ENCODE data around the gene GRAMD1C.
"Not testable (repeated sequence)": the region's sequence is repeated elsewhere in the genome, so short reads cannot be mapped to it uniquely, and the experiment has no call there.

GRAMD1C gene

GRCh38 chr3:113828600-113828999, 10.0 kb upstream of the GRAMD1C start:
- TF ChIP-seq Cebpa-rat (IDR thresholded peaks at IDR 0.05), result no peak
- peaks cover 10% of the 10 kb centered on the region; the same call in 1 of the 2 replicates for H3K9me3 ChIP-seq
- H3K9ac ChIP-seq, result no peak overlapping the region
- no peak overlapping the region for H3K27ac ChIP-seq
- peaks cover 24% of the 10 kb centered on the region for H3K4me1 ChIP-seq
- H3K4me3 ChIP-seq, result no peak overlapping the region
- no peaks in the 10 kb centered on the region for H3K36me3 ChIP-seq
- no peaks in the 10 kb centered on the region for H4K20me1 ChIP-seq
- H3K27me3 ChIP-seq, result no peaks in the 10 kb centered on the region
- no peak overlapping the region for H3K4me2 ChIP-seq

DNA sequence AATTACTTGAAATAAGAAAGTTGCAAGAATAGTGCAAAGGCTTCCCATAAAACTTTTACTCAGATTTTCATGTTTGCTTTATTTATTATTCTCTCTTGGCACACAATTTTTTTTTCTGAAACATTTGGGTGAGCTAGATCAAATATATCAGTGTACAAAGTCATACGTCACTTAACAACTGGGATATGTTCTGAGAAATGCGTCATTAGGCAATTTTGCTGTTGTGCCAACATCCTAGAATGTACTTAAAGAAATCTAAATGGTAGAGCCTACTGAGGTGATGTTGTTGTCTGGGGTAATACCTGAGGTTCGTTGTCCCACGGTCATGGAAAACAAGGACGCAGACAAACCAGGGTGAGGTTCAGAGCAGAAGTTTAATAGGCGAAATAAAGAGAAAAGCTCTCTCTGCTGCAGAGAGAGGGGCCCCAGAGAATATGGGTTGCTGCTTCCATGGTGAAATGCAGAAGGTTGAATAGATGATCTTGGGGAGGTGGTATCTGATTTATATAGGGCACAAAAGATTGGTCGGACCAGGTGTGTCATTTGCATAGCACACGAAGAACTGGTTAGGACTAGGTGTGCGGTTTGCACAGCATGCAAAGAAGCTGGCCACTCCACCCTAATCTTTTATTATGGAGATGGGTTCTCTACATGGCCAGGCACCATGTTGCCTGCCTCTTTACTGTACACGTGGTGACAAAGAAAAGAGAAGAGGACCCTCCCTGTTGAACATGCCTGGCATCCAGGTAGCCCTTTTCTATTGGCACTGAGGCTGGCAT, 8.8 kb upstream of the GRAMD1C start:
- no peak for TF ChIP-seq Cebpa-rat (IDR thresholded peaks at IDR 0.05)
- Histone ChIP-seq H4K20me1 (no peaks in the 10 kb centered on the region), H3K36me3 (no peaks in the 10 kb centered on the region), H3K4me1 (peaks cover 24% of the 10 kb centered on the region), H3K9ac (no peak overlapping the region), H3K27ac (peak overlapping the region; percentile 40), H3K9me3 (peaks cover 10% of the 10 kb centered on the region; the same call in 1 of the 2 replicates), H3K27me3 (no peaks in the 10 kb centered on the region), H3K4me3 (no peak overlapping the region), H3K4me2 (peak overlapping the region; percentile 72)

DNA sequence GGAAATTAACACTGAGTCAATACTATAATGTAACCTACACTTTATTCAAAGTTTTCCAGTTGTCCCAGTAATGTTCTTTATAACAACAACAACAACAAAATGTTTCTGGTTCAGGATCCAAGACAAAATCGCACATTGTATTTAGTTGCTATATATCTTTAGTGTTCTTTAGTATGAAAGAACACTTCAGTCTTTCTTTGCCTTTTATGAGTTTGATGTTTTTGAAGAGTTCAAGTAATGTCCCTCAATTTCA, 7.6 kb upstream of the GRAMD1C start:
- Histone ChIP-seq H3K9ac (no peak overlapping the region), H3K27me3 (no peaks in the 10 kb centered on the region), H3K9me3 (peaks cover 10% of the 10 kb centered on the region; the same call in 1 of the 2 replicates), H3K36me3 (no peaks in the 10 kb centered on the region), H4K20me1 (no peaks in the 10 kb centered on the region), H3K27ac (no peak overlapping the region), H3K4me3 (no peak overlapping the region), H3K4me1 (peaks cover 24% of the 10 kb centered on the region), H3K4me2 (peak overlapping the region; percentile 72)
- no peak for TF ChIP-seq Cebpa-rat (IDR thresholded peaks at IDR 0.05)

DNA sequence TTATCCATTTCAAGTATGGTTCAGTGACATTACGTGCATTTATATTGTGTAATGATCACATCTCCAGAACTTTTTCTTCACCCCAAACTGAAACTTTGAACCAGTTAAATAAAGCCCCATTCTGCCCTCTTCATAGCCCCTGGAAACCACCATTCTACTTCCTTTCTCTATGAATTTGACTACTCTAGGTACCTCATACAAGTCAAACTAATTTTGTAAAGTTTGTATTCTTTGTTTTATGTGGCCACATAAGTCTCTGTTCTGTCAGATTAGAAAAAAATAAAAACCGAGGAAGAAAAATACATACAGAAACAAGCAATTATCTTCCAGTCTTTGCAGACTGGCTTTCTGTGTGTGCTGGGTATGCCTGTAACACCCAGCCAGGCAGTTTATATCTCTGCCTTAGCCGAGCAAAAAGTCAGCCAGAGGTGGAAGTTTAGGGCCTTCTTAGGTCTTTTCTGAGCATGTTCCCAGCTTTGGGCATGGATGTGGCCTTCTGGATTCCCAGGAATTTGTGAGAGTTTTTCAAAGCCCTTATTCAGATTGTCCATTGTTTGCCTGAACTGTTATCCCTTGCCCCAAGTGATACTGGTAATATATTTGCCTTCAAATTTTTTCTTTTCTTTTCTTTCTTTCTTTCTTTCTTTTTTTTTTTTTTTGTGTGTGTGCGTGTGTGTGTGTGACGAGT, 6.0 kb upstream of the GRAMD1C start:
- H3K36me3 ChIP-seq, result no peaks in the 10 kb centered on the region
- no peak overlapping the region for H3K9ac ChIP-seq
- no peak overlapping the region for H3K27ac ChIP-seq
- H3K27me3 ChIP-seq, result no peaks in the 10 kb centered on the region
- peaks cover 24% of the 10 kb centered on the region for H3K4me1 ChIP-seq
- H3K9me3 ChIP-seq, result peaks cover 10% of the 10 kb centered on the region; the same call in 1 of the 2 replicates
- TF ChIP-seq Cebpa-rat (IDR thresholded peaks at IDR 0.05), result no peak
- H4K20me1 ChIP-seq, result no peaks in the 10 kb centered on the region
- H3K4me3 ChIP-seq, result no peak overlapping the region
- no peak overlapping the region for H3K4me2 ChIP-seq

DNA sequence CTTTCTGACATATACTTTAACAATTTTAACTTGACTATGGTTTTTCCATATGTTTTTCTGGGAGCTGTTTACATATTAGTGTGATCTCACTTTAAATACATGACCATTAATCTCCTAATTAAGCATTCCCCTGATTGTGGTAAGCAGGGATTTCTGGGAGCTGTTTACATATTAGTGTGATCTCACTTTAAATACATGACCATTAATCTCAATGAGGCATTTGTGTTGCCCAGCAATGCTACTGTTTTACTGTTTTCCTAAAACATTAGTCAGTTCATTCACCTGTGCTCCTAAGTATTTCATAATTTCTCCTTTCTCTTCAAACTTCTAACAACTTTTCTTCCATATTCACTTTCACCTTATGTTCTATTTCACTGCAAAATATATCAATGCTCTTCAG, 3.6 kb upstream of the GRAMD1C start:
- H3K4me3 ChIP-seq, result no peak overlapping the region
- H3K9me3 ChIP-seq, result peaks cover 10% of the 10 kb centered on the region; the same call in 1 of the 2 replicates
- H3K9ac ChIP-seq, result no peak overlapping the region
- H3K4me2 ChIP-seq, result no peak overlapping the region
- no peak overlapping the region for H3K27ac ChIP-seq
- no peak for TF ChIP-seq Cebpa-rat (IDR thresholded peaks at IDR 0.05)
- no peaks in the 10 kb centered on the region for H4K20me1 ChIP-seq
- no peaks in the 10 kb centered on the region for H3K27me3 ChIP-seq
- H3K4me1 ChIP-seq, result peaks cover 18% of the 10 kb centered on the region
- no peaks in the 10 kb centered on the region for H3K36me3 ChIP-seq

- Histone ChIP-seq H3K4me3 (no peak overlapping the region; the same call in 1 of the 2 replicates), H3K27ac (no peak overlapping the region), H3K36me3 (no peaks in the 10 kb centered on the region), H3K4me2 (peak overlapping the region; percentile 83), H3K27me3 (no peaks in the 10 kb centered on the region), H4K20me1 (no peaks in the 10 kb centered on the region), H3K9ac (no peak overlapping the region; the same call in 1 of the 2 replicates), H3K4me1 (peaks cover 5% of the 10 kb centered on the region), H3K9me3 (no peaks in the 10 kb centered on the region)
- TF ChIP-seq Cebpa-rat (IDR thresholded peaks at IDR 0.05), result no peak
These were observed 963 bp downstream of the GRAMD1C start for GRCh38 chr3:113839551-113839950.

DNA sequence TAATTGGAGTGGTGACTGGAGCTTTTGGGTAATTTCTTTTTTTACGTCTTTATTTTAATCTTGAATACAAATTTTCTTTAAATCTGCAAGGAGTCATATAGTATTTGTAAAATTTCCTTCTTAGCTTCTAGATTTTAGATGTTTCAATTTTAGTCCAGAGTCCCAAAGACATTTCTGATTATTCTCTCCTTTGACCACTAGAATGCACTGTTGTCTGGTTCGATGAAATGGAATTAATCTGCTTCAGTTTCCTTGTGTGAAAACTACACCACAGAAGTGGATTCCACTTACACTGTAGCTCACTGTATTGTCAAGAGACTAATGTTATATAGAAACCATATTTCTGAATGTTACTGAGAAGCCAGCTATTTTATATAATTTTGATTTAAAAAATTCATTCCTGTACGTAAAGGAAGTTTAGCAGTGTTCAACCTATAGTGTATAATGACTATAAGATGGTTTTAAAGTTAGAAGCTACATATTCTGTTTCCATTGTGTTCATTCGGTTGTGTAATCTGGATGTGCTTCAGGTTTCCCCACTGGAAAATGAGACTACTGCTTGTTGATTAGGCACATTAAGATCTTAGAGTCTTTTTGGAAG, 6.1 kb downstream of the GRAMD1C start:
- Histone ChIP-seq H3K9me3 (no peaks in the 10 kb centered on the region), H3K36me3 (no peaks in the 10 kb centered on the region), H3K9ac (no peak overlapping the region), H3K4me3 (no peak overlapping the region), H3K27ac (no peak overlapping the region), H3K27me3 (no peaks in the 10 kb centered on the region), H4K20me1 (no peaks in the 10 kb centered on the region), H3K4me1 (no peaks in the 10 kb centered on the region), H3K4me2 (no peak overlapping the region)
- TF ChIP-seq Cebpa-rat (IDR thresholded peaks at IDR 0.05), result no peak

GRCh38 chr3:113847247-113847646, 8.7 kb downstream of the GRAMD1C start:
- Histone ChIP-seq H3K9ac (no peak overlapping the region), H3K4me1 (no peaks in the 10 kb centered on the region), H3K4me2 (no peak overlapping the region)

DNA sequence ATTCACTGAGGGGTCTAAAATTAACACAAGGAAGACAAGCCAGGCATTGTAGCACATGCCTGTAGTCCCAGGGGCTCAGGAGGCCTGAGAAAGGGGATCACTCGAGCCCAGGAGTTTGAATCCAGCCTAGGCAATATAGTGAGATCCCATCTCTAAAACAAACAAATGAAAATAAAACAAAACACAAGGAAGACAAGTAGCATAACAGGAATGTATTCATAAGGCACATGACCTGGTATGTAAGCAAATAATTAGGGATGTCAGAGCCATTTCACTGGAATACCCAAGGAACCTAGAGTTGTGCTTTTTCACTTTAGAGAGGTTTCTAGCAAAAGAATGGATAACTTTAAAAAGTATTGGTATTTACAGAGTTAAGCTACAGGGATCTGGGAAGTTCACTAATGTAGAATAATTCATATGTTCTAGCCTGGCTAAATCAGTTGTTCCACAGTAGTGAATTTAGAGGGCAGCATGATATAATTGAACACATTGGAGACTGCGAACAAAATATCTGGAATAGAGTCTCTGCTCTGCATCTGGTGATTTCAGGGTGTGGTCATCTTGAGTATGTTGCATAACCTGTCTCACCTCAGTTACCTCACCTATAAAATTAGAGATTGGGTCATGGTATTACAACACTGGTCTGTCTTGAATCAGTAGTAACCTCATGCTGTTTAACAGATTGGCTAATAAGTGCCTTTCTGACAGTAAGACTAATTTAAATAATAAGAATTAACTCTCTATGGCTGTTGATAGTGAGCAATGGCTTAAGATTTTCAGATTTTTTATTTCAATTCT, 9.3 kb downstream of the GRAMD1C start:
- Histone ChIP-seq H3K4me1 (no peaks in the 10 kb centered on the region), H3K9me3 (no peaks in the 10 kb centered on the region), H3K9ac (no peak overlapping the region), H3K27me3 (no peaks in the 10 kb centered on the region), H3K4me2 (no peak overlapping the region), H3K27ac (no peak overlapping the region), H3K36me3 (no peaks in the 10 kb centered on the region), H3K4me3 (no peak overlapping the region), H4K20me1 (no peaks in the 10 kb centered on the region)
- no peak for TF ChIP-seq Cebpa-rat (IDR thresholded peaks at IDR 0.05)

More at GRCh38 chr3:113847247-113847646, 8.7 kb downstream of the GRAMD1C start:
- TF ChIP-seq Cebpa-rat (IDR thresholded peaks at IDR 0.05), result no peak
- H3K36me3 ChIP-seq, result no peaks in the 10 kb centered on the region
- no peaks in the 10 kb centered on the region for H3K27me3 ChIP-seq
- H3K9me3 ChIP-seq, result no peaks in the 10 kb centered on the region
- H3K4me3 ChIP-seq, result no peak overlapping the region
- H3K27ac ChIP-seq, result no peak overlapping the region
- no peaks in the 10 kb centered on the region for H4K20me1 ChIP-seq

DNA sequence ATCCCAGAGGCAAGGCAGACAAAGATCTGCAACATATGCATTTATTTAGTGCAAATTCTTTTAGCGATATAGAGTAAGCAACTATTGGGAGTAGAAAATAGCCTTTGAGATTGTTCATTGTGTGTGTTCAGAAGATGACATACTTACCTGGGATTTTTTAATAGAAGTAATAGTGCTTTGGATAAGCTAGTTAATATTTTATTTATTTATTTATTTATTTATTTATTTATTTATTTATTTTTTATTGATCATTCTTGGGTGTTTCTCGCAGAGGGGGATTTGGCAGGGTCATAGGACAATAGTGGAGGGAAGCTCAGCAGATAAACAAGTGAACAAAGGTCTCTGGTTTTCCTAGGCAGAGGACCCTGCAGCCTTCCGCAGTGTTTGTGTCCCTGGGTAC, 10.5 kb downstream of the GRAMD1C start:
- H3K9ac ChIP-seq, H3K9me3 ChIP-seq, H3K27ac ChIP-seq, H3K4me3 ChIP-seq, H3K4me2 ChIP-seq, H3K36me3 ChIP-seq, H3K27me3 ChIP-seq, H3K4me1 ChIP-seq, H4K20me1 ChIP-seq: not testable (repeated sequence)

GRCh38 chr3:113849841-113850240, 11.3 kb downstream of the GRAMD1C start:
- H3K9me3 ChIP-seq, H3K4me1 ChIP-seq, H3K36me3 ChIP-seq, H3K27ac ChIP-seq, H4K20me1 ChIP-seq, H3K9ac ChIP-seq, H3K4me2 ChIP-seq, H3K27me3 ChIP-seq, H3K4me3 ChIP-seq: not testable (repeated sequence)

GRCh38 chr3:113850391-113850790, 11.8 kb downstream of the GRAMD1C start:
- H3K9me3 ChIP-seq, H4K20me1 ChIP-seq, H3K27me3 ChIP-seq, H3K4me2 ChIP-seq, H3K9ac ChIP-seq, H3K27ac ChIP-seq, H3K36me3 ChIP-seq, H3K4me1 ChIP-seq, H3K4me3 ChIP-seq: not testable (repeated sequence)

Measured in BLaER1 (cell line).